MCF 10A (cell line): ENCODE data around the gene HJV. TPM values are rescaled to one million over a fixed set of nuclear protein-coding genes. Genes with fewer than 3 reads are reported as not detected.

Source experiments
- BruUV-seq: library from RNA; stranded (reverse); fragments of 400-500 nt; replicated peaks from 2 replicates; lab custom pipeline; 2021; lab: Mats Ljungman, UMichigan
- CTCF ChIA-PET: fragments of 300-600 bp; sonication (Branson Sonifier 250); formaldehyde crosslinking; extraction: SDS; loops from one replicate; lab custom pipeline; 2021; ENCODE audit warnings: antibody characterized with exemption, inconsistent platforms; lab: Yijun Ruan, JAX
- POLR2A ChIA-PET: fragments of 300-600, 350-650 bp; sonication (Branson Sonifier 250); formaldehyde crosslinking; extraction: SDS; loops from one replicate; lab custom pipeline; 2020; ENCODE audit warnings: antibody characterized with exemption, inconsistent platforms; lab: Yijun Ruan, JAX
- DNase-seq: peaks from one replicate; pipeline ENCODE4 v3.0.0-alpha.2; 2018; ENCODE audit not compliant: unreplicated experiment
- H3K27ac Mint-ChIP-seq: one replicate; pipeline ENCODE4 v1.8.0; 2022; ENCODE audit warnings: mild to moderate bottlenecking, low read depth, mixed read lengths; ENCODE audit not compliant: unreplicated experiment
- H3K27me3 Mint-ChIP-seq: one replicate; pipeline ENCODE4 v1.8.0; 2022; ENCODE audit warnings: mixed read lengths; ENCODE audit not compliant: insufficient read depth, unreplicated experiment
- H3K36me3 Mint-ChIP-seq: one replicate; pipeline ENCODE4 v1.8.0; 2022; ENCODE audit warnings: mild to moderate bottlenecking, moderate library complexity, mixed read lengths; ENCODE audit not compliant: insufficient read depth, unreplicated experiment
- H3K4me1 Mint-ChIP-seq: one replicate; pipeline ENCODE4 v1.8.0; 2022; ENCODE audit warnings: mixed read lengths; ENCODE audit not compliant: insufficient read depth, unreplicated experiment
- H3K4me3 Mint-ChIP-seq: one replicate; pipeline ENCODE4 v1.8.0; 2022; ENCODE audit warnings: mild to moderate bottlenecking, moderate library complexity, mixed read lengths; ENCODE audit not compliant: unreplicated experiment
- H3K9me3 Mint-ChIP-seq: one replicate; pipeline ENCODE4 v1.8.0; 2022; ENCODE audit warnings: mixed read lengths; ENCODE audit not compliant: unreplicated experiment
- intact Hi-C: fragments of 100-400 bp; cut with micrococcal nuclease; formaldehyde crosslinking; loops from 2 replicates; pipeline ENCODE4 v1.14.1; 2022
- total RNA-seq: library from RNA; stranded (reverse); gene quantifications from 2 replicates; pipeline ENCODE4 v1.2.3, GENCODE V29; 2022
- TF ChIP-seq, protein P1 (sequence below): fragments of 200-600 bp; IDR thresholded peaks from one replicate; pipeline ENCODE4 v1.8.0; 2022; ENCODE audit warnings: antibody characterized with exemption, mild to moderate bottlenecking; ENCODE audit not compliant: unreplicated experiment

The HJV gene
- total RNA-seq, 1 experiment from 2014 or later: not detected

DNA sequence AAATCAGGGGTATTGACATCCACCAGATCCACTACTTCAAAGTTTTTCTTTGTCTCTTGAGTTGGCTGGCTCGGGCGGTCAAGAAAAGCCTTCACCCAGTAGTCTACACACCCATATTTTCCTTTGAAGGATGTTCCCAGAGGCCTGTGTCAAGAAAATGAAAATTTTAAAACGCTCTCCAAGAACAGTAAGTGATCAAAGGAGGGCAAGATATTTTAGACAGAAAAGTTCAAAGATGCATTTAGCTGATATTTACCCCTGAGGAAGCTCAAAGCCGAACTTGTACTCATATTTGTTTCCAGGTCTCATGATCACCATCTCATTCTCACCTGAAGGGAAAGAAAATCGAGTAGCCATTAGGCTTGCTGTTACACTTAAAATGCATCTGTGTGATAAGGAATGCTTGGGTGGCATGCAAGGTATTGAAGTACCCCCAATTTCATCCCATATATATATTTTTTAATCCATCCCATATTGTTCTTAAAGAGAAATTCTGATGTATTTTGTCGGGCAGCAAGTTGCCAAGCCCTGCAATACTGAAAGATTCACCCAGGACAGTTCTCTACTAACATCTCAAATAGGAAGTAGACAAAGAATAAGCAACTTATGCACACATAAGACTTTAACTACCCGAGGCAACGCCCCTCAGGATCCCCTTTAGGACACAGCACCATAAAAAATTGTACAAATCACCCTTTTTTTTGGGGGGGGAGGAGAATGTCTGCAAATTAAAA lies 26.2 kb downstream of the HJV start:
- no peaks in the 10 kb centered on the region for H3K27me3 Mint-ChIP-seq
- POLR2A ChIA-PET: interaction anchor here (1.2 to 28.8 kb wide), 14 partner anchors 6 to 171 kb away, joined by 3 to 1309 read pairs (median 33); partner anchors contain the start of genes ANKRD34A, LIX1L, NUDT17 and PEX11B
- H3K4me1 Mint-ChIP-seq: peaks cover 48% of the 10 kb centered on the region
- H3K27ac Mint-ChIP-seq: peak overlapping the region; percentile 95
- peak overlapping the region; percentile 89 for H3K4me3 Mint-ChIP-seq
- no peaks in the 10 kb centered on the region for H3K9me3 Mint-ChIP-seq
- H3K36me3 Mint-ChIP-seq: peaks cover 64% of the 10 kb centered on the region
- no peak for DNase-seq
- TF ChIP-seq, protein P1, sequence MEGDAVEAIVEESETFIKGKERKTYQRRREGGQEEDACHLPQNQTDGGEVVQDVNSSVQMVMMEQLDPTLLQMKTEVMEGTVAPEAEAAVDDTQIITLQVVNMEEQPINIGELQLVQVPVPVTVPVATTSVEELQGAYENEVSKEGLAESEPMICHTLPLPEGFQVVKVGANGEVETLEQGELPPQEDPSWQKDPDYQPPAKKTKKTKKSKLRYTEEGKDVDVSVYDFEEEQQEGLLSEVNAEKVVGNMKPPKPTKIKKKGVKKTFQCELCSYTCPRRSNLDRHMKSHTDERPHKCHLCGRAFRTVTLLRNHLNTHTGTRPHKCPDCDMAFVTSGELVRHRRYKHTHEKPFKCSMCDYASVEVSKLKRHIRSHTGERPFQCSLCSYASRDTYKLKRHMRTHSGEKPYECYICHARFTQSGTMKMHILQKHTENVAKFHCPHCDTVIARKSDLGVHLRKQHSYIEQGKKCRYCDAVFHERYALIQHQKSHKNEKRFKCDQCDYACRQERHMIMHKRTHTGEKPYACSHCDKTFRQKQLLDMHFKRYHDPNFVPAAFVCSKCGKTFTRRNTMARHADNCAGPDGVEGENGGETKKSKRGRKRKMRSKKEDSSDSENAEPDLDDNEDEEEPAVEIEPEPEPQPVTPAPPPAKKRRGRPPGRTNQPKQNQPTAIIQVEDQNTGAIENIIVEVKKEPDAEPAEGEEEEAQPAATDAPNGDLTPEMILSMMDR: no peak
- no TSS peak for BruUV-seq
- CTCF ChIA-PET: interaction anchor here (0.7 to 24.2 kb wide), 3 partner anchors 17 to 28 kb away, joined by 3 to 773 read pairs (median 139); partner anchors contain the start of gene HJV
- intact Hi-C loops: no loop called here

DNA sequence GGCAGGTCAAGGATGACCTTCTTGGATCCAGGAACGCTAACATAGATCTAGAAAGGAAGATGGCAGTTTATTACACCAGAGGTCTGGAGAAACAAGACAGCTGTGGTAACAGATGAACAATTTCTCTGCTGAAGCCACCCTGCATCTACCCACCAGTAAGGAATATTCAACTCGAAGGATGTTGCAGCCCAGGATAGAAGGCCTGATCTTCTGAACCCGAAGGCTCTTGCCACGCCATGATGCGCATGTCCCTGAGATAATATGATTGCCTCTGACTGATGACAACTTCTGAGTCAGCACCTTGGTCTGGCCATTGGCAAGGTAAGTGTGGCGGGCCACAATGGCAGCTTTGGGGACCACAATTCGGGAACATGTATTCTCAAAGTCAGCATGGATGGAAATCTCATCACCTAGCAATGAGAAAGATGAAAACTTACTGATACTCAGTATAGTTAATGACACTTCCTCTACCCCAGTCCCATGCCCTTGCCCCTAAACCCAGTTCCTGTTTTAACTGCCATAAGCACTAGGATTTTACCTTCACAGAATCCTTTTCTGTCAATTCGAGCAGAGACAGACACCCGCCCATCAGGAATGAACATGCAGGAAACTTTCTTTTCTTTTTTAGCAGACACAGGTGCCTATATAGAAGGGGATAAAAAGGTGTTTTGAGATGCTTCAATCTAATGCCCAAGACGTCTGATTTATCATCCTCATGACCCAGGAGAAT lies 27.0 kb downstream of the HJV start:
- BruUV-seq: TSS peak; percentile 29
- intact Hi-C loops: no loop called here
- DNase-seq: no peak
- H3K4me3 Mint-ChIP-seq: peak overlapping the region; percentile 89
- H3K27ac Mint-ChIP-seq: peak overlapping the region; percentile 95
- no peaks in the 10 kb centered on the region for H3K27me3 Mint-ChIP-seq
- CTCF ChIA-PET: interaction anchor here (0.7 to 24.2 kb wide), 6 partner anchors 16 to 114 kb away, joined by 3 to 773 read pairs (median 4); partner anchors contain the start of gene HJV
- H3K9me3 Mint-ChIP-seq: no peaks in the 10 kb centered on the region
- POLR2A ChIA-PET: interaction anchor here (1.1 to 28.8 kb wide), 14 partner anchors 6 to 149 kb away, joined by 6 to 1309 read pairs (median 34); partner anchors contain the start of genes ANKRD34A, LIX1L, NUDT17 and PEX11B
- H3K36me3 Mint-ChIP-seq: peaks cover 71% of the 10 kb centered on the region
- peaks cover 41% of the 10 kb centered on the region for H3K4me1 Mint-ChIP-seq
- TF ChIP-seq, protein P1: no peak

DNA sequence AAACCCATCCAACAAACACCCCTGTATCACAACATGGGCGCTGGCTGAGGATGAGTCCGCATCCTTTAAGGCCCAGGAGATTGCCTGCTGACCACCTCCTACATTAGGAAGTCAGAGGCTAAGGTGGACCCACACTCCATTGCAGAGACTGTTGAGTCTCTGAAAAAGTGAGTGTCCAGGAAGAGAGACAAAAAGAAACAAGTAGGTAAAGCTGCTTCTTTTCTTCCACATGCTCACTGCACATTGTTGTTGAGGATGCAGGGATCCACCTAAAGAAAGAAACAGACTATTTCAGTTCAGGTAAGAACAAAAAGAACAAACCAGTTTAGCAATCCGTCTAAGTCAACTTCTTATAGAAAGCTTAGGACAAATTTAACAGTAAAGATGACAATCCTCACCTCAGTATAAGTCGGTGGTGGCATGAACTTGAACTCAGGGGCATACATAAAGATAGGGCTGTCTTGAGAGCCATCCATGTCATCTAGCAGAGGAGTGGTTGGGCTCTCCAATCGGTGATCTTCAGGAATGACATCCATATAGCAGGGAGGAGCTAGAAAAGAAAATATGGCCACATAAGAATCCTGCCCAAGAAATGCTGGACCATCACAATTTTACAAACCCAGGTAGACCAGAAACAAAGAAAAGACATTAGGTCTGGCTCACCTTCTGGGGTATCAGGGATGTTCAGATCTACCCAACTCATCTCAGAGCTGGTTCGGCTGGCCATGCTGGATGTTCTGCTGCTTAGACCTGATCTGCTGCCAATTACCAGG lies 27.7 kb downstream of the HJV start:
- TF ChIP-seq, protein P1: no peak
- Mint-ChIP-seq H3K36me3 (peaks cover 72% of the 10 kb centered on the region), H3K4me1 (peaks cover 34% of the 10 kb centered on the region), H3K27ac (peak overlapping the region; percentile 95), H3K9me3 (no peaks in the 10 kb centered on the region), H3K27me3 (no peaks in the 10 kb centered on the region), H3K4me3 (peak overlapping the region; percentile 89)
- POLR2A ChIA-PET: interaction anchor here (0.8 to 28.8 kb wide), 11 partner anchors 7 to 135 kb away, joined by 3 to 1309 read pairs (median 30); partner anchors contain the start of genes ANKRD34A, LIX1L, PEX11B and PIAS3
- DNase-seq: no peak
- CTCF ChIA-PET: interaction anchor here (0.7 to 24.2 kb wide), 8 partner anchors 15 to 113 kb away, joined by 3 to 773 read pairs (median 4); partner anchors contain the start of genes ANKRD34A, HJV and POLR3GL
- no TSS peak for BruUV-seq
- intact Hi-C loops: no loop called here
